Measurements from ENCODE around the gene KRT73.

GRCh38 chr12:52559979-52560378 lies 58.4 kb downstream of the KRT73 start:
- TF ChIP-seq MEF2D (tag; conservative IDR thresholded peaks at IDR 0.05; ENCODE audit: low read depth) (no peak), RERE (CRISPR knock-in tag; IDR thresholded peaks at IDR 0.05; ENCODE audit: borderline replicate concordance) (no peak), CTCF (IDR thresholded peaks at IDR 0.05 in 2 of 3, conservative IDR thresholded peaks at IDR 0.05 in 1 of 3; ENCODE audit: insufficient read depth in 2 of 3, low read depth in 1 of 3, low read length in 3 of 3) (no peak)
